GM13976 (cell line): ENCODE data around the gene POLR2H.

Source experiments
- DNase-seq: peaks from one replicate; pipeline ENCODE4 v3.0.0; 2012; ENCODE audit warnings: low spot score
- CTCF ChIP-seq: IDR thresholded peaks from 2 replicates; pipeline ENCODE4 v1.5.1; 2012; ENCODE audit warnings: borderline replicate concordance, mild to moderate bottlenecking; ENCODE audit not compliant: insufficient read depth; ENCODE audit errors: extremely low read depth, missing control alignments, control extremely low read depth
- in situ Hi-C: fragments of 300-500 bp; cut with MboI; formaldehyde crosslinking; loops from one replicate; pipeline ENCODE4 v1.12.0; 2022; ENCODE audit warnings: low sequenced_read_pairs, mixed read lengths, inconsistent platforms; ENCODE audit not compliant: unreplicated experiment

POLR2H gene

GRCh38 chr3:184325715-184326369 lies 35.7 kb upstream of the POLR2H start:
- TF ChIP-seq CTCF, result no peak
- in situ Hi-C loops, result no loop called here
- no peak for DNase-seq

GRCh38 chr3:184327171-184327570 lies 34.3 kb upstream of the POLR2H start:
- DNase-seq, result no peak
- TF ChIP-seq CTCF, result no peak
- in situ Hi-C loops, result no loop called here

GRCh38 chr3:184328516-184328915 lies 33.0 kb upstream of the POLR2H start:
- in situ Hi-C loops, result no loop called here
- no peak for DNase-seq
- TF ChIP-seq CTCF, result no peak

GRCh38 chr3:184332370-184333090 lies 29.0 kb upstream of the POLR2H start:
- TF ChIP-seq CTCF, result no peak
- in situ Hi-C loops, result no loop called here
- DNase-seq, result no peak

- no peak for DNase-seq
- in situ Hi-C loops, result no loop called here
- no peak for TF ChIP-seq CTCF
Observed at GRCh38 chr3:184333190-184333589, 28.3 kb upstream of the POLR2H start.

- TF ChIP-seq CTCF, result no peak
- DNase-seq, result no peak
- in situ Hi-C loops, result no loop called here
Observed at GRCh38 chr3:184333700-184334099, 27.8 kb upstream of the POLR2H start.
